GM18505 (cell line): ENCODE measurements around the gene CHKB.

ENCODE experiments used
- ATAC-seq: cut with Tn5 transposase; IDR thresholded peaks from one replicate; pipeline ENCODE4 v1.9.1; 2021; ENCODE audit not compliant: unreplicated experiment
- POLR2A ChIP-seq: IDR thresholded peaks from 4 replicates; pipeline ENCODE4 v1.6.1; 2011; ENCODE audit warnings: borderline replicate concordance; ENCODE audit not compliant: insufficient read depth, insufficient read length; ENCODE audit errors: extremely low read depth

The CHKB gene, protein sequence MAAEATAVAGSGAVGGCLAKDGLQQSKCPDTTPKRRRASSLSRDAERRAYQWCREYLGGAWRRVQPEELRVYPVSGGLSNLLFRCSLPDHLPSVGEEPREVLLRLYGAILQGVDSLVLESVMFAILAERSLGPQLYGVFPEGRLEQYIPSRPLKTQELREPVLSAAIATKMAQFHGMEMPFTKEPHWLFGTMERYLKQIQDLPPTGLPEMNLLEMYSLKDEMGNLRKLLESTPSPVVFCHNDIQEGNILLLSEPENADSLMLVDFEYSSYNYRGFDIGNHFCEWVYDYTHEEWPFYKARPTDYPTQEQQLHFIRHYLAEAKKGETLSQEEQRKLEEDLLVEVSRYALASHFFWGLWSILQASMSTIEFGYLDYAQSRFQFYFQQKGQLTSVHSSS

GRCh38 chr22:50582493-50583293, at the start of gene CHKB:
CHKB (minus strand) TSS chr22:50582849; CDS start chr22:50582781, 68 bp downstream.
- ATAC-seq, result peak; percentile 89
- peak; percentile 86 for TF ChIP-seq POLR2A

DNA sequence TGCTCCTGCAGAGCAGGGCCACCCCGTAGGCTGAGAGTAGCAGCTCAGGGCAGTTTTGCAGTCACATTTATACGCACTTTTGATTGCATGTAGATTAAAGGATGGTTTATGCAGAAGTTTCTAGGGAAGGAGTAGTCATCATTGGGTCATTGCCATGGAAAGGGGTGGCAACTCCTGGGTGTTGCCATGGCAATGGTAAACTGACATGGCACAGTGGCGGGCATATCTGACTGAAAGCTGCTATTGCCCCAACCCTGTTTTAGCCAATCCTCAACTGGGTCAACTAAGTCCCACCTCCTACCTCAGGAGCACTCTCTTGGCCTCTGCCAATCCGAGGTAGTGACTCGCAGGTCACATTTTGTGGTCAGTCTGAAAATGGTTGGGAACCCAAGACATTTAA, 47.7 kb upstream of the CHKB start:
- no peak for ATAC-seq
- no peak for TF ChIP-seq POLR2A

- ATAC-seq, result peak; percentile 6
- TF ChIP-seq POLR2A, result no peak
These were observed 46.0 kb upstream of the CHKB start for GRCh38 chr22:50628543-50629134.

DNA sequence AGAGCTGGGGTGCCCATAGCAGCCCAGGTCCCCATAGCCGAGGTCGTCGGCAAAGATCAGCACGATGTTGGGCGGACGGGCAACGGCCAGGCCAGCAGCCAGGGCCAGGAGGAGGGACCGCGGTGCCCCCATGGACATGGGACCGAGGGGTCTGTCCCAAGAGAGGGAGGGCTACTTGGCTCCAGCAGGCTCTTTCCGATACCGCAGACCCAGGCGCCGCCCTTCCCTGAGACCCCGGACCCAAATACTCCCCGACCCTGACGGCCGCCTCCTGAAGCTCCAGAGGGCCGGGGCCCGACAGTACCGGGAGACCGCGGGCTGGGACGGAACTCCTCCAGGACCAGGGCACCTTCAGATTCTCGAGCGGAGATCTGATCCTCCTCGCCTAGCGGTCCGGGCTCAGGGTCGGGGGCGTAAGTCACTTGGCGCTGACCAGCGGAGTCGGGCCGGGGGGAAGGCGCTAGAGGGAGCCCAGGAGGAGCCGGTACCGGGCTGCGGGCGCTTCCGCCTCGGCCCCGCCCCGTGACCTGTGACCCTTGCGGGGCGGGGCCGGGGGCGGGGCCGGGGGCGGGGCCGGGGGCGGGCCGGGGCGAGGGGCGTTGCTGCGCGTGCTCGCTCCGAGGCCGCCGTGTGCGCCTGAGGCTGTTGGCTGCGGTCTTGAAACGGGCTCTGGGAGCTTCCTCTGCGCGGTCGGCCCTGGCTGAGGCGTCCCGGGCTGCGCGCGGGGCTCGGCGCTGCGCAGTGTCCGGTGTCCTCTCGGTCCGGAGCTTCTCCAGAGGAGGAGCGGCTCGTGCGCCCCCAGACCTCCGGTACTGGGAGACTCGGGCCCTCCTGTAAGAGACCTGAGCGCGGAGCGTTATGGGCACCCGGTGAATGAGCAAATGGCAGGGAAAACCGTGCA, 45.2 kb upstream of the CHKB start, which contains the start of gene ARSA:
Gene ARSA (minus strand): TSS at position 511 of the 901 bp plus-strand sequence. CDS start 373 bp downstream, at position 138.
- peak; percentile 70 for ATAC-seq
- peak; percentile 68 for TF ChIP-seq POLR2A

GRCh38 chr22:50626850-50627641, 44.4 kb upstream of the CHKB start:
- no peak for TF ChIP-seq POLR2A
- ATAC-seq, result no peak

DNA sequence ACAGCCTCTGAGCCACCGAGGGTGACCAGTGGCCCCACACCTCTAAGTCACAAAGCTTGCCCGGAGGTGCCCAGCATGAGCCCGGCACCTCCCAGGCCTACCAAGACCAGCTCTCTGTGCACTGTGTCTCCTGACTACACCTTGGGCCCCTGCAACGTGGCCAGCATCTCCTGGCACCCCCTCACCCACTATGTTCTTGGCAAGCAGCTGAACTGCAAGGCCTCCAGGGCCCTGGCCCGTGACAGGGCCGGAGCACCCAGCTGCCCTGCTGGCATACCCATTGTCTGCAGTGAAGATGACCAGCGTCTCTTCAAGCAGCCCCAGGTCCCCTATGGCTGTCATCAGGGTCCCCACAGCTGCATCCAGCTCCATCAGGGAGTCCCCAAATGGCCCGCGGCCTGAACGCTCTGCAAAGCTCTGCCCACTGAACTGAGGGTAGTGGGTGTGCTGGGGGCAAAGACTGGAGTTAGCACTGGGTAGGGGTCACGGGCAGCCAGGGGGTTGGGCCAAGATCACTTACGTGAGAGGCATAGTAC, 43.7 kb upstream of the CHKB start:
- ATAC-seq, result no peak
- no peak for TF ChIP-seq POLR2A

DNA sequence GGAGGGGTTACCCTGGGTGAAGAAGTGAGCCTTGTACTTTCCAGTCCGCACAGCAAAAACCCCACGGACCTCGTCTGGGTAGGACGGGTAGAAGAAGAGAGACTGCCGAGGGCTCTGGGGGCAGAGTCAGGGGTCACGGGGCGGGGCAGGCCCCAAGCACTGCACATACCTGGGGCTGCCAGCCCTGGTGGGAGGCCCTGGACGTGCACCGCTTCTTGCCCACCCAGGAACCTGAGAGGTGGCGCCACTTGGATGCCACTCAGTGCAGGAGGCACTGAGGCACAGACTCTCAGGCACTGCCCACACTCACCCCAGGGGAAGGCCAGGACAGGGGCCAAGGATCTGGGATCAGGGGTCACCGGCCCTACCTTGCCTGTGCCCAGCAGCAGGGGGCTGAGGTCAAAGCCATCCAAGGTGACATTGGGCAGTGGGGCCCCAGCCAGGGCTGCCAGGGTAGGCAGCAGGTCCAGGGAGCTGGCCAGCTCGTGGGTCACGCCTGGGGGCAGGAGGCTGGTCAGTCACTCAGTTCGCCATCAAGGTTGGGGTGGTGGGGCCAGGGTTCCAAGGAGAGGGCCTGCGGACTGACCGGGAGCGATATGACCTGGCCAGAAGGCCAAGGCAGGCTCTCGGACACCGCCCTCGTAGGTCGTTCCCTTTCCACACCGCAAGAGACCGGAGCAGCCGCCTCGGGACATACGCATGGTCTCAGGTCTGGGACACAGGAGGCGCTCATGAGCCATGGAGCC, 43.1 kb upstream of the CHKB start:
- ATAC-seq, result no peak

GRCh38 chr22:50625131-50625567, 42.5 kb upstream of the CHKB start:
- no peak for TF ChIP-seq POLR2A
- no peak for ATAC-seq

More for the DNA sequence above, 43.1 kb upstream of the CHKB start:
- no peak for TF ChIP-seq POLR2A

GRCh38 chr22:50624347-50625130, 41.9 kb upstream of the CHKB start:
- no peak for ATAC-seq
- no peak for TF ChIP-seq POLR2A

DNA sequence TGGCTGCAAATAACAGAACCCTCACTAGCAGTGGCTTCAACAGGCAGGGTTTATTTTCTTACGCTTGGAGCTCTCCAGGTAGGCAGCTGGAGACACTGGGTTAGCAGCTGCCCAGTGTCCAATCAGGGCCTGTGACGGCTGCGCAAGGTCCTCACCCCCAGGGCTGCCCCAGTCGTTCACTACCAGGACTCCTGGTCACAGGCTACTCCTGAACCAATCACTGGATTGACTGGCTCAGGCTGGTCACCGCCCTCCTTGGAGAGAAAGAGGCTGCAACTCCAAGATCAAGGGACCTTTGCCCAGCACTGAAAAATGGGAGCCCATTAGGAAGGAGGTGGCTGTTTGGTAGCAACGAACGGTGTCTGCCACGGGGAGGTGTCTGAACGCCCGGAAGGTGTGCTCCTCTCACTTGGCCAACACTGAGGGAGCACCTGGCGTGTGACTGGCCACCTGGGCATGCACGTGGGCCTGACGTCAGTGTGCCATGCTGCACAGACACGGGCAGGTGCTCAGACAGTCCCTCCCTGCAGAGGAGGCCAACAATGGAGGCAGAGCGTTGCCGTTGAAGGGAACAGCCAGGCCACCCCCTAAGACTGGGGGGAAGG, 40.2 kb upstream of the CHKB start:
- no peak for ATAC-seq

More for the DNA sequence above, 40.2 kb upstream of the CHKB start:
- TF ChIP-seq POLR2A, result no peak
